Neutrophil (primary cell): ENCODE measurements around the gene LAMA4.

Experiments
- H3K27ac ChIP-seq: fragments of 200-600 bp; sonication (generic); 2 replicates; pipeline ENCODE4 v1.5.1; 2016; ENCODE audit warnings: mild to moderate bottlenecking, moderate library complexity
- H3K27me3 ChIP-seq: fragments of 200-600 bp; sonication (generic); 2 replicates; pipeline ENCODE4 v1.6.0; 2016; ENCODE audit warnings: mild to moderate bottlenecking
- H3K36me3 ChIP-seq: fragments of 200-600 bp; sonication (generic); 2 replicates; pipeline ENCODE4 v1.5.1; 2017
- H3K4me1 ChIP-seq, 2 experiments: fragments of 200-600 bp in 1 of 2; sonication (generic) in 1 of 2; 1 replicate in 1 of 2; 2 replicates in 1 of 2; pipeline versions ENCODE4 v1.5.1 to v1.6.1; 2013 to 2016; ENCODE audit warnings: low read depth in 1 of 2, low read length in 1 of 2, mild to moderate bottlenecking in 1 of 2, moderate library complexity in 1 of 2; ENCODE audit not compliant: control insufficient read depth in 1 of 2, insufficient read depth in 1 of 2
- H3K4me3 ChIP-seq, 2 experiments: fragments of 200-600 bp in 1 of 2; sonication (generic) in 1 of 2; 1 replicate in 1 of 2; 2 replicates in 1 of 2; pipeline ENCODE4 v1.5.1; 2013 to 2016; ENCODE audit warnings: low read depth in 1 of 2, low read length in 1 of 2, mild to moderate bottlenecking in 1 of 2, moderate library complexity in 1 of 2
- H3K9me3 ChIP-seq: fragments of 200-600 bp; sonication (generic); 2 replicates; pipeline ENCODE4 v1.5.1; 2016
- TF ChIP-seq, protein P1 (sequence below): fragments of 200-600 bp; sonication (generic); IDR thresholded peaks from 2 replicates; pipeline ENCODE4 v1.5.1; 2016; ENCODE audit warnings: antibody characterized with exemption

Gene LAMA4

DNA sequence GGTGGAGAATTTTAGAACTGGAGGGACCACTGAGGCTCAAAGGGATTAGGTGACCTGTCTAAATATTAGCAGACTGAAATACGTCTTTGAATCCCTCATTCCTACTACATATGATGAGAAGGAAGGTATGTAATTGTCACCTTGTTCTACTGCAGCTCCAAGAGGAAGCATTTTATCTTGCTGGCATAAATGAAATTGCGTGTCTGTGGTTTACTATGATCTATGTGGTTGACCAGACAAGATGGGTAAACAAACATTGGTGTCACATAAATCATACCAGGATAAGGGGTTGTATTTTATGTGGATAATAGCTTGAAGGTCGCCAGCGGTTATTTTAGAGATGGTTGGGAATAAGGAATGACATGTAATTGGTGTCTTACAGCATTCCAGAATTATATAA lies 78.2 kb downstream of the LAMA4 start:
- Histone ChIP-seq H3K27me3 (peaks cover 29% of the 10 kb centered on the region), H3K27ac (no peak overlapping the region), H3K4me3 (no peak overlapping the region), H3K9me3 (no peaks in the 10 kb centered on the region), H3K36me3 (no peaks in the 10 kb centered on the region), H3K4me1 (no peaks in the 10 kb centered on the region)
- TF ChIP-seq, protein P1, sequence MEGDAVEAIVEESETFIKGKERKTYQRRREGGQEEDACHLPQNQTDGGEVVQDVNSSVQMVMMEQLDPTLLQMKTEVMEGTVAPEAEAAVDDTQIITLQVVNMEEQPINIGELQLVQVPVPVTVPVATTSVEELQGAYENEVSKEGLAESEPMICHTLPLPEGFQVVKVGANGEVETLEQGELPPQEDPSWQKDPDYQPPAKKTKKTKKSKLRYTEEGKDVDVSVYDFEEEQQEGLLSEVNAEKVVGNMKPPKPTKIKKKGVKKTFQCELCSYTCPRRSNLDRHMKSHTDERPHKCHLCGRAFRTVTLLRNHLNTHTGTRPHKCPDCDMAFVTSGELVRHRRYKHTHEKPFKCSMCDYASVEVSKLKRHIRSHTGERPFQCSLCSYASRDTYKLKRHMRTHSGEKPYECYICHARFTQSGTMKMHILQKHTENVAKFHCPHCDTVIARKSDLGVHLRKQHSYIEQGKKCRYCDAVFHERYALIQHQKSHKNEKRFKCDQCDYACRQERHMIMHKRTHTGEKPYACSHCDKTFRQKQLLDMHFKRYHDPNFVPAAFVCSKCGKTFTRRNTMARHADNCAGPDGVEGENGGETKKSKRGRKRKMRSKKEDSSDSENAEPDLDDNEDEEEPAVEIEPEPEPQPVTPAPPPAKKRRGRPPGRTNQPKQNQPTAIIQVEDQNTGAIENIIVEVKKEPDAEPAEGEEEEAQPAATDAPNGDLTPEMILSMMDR: no peak

DNA sequence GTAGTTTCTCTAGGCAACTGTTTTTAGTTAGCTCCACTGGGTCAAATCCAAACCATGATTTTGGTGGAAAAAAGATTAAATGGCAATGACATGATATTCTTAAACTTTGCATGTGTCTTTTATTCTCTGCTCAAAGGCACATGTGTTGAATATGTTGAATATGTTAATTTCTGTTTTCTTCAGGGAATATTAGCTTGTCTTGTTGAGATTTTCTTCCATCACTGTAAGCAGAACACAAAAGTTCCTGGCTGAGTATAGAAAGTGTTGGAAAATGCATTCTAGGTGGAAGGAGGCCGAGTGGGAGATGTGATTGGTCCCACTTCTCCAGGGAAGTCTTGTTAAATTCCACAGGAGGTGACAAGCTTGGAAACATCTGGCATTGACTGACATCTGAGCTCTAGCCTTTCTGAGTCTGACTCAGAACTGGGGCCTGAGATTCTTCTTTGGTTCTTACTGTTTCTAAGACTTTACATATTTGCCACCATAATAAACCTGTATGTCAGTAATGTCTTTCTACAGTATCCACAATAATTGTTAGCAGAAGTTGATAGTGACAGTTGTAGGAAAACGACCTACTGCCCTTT lies 81.1 kb downstream of the LAMA4 start:
- Histone ChIP-seq H3K36me3 (no peaks in the 10 kb centered on the region), H3K27ac (no peak overlapping the region), H3K9me3 (no peaks in the 10 kb centered on the region), H3K27me3 (peaks cover 33% of the 10 kb centered on the region), H3K4me3 (no peak overlapping the region), H3K4me1 (no peaks in the 10 kb centered on the region)
- TF ChIP-seq, protein P1: no peak

DNA sequence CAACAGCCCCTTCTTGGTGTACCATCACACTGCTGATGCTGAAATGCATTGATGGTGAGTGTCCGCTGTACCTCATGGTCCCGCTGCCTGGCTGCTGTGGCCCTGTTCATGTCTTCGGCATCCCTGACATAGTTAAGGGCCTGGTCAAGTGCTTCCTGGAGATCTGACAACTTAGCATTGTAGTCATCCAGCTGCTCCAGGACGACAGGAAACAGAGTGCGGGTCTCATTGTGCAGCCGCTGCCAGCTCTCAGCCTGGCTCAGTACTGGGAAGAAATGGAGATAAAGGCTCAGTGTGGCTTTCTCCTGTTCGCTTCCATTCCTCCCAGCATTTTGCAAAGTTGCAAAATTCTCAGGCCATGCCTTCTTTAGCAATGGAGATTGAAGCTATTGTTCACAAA lies 81.8 kb downstream of the LAMA4 start:
- Histone ChIP-seq H3K36me3 (no peaks in the 10 kb centered on the region), H3K27ac (no peak overlapping the region), H3K9me3 (no peaks in the 10 kb centered on the region), H3K4me3 (no peak overlapping the region), H3K4me1 (no peaks in the 10 kb centered on the region), H3K27me3 (peaks cover 26% of the 10 kb centered on the region)
- TF ChIP-seq, protein P1: no peak

DNA sequence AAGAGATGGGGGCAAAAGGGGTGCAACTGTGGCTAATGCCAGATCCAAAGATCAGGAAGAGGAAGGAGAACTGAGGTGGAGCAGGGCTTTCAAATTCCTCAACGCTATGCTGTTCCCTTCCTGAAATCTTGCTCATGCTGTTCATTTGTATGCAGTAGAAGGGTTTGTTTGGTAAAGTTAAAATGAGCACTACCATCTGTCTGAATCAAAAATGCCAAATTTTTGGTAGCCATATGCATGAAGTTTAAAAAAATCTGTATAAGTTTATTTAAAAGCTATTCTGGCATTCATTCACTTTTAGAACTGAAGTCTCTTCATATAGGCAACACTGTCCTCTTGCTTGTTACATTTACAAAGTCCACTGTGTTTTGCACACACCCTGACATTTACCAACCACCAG lies 84.8 kb downstream of the LAMA4 start:
- peaks cover 44% of the 10 kb centered on the region for H3K27me3 ChIP-seq
- no peak overlapping the region for H3K27ac ChIP-seq
- H3K9me3 ChIP-seq: no peaks in the 10 kb centered on the region
- H3K4me3 ChIP-seq: no peak overlapping the region
- TF ChIP-seq, protein P1: no peak
- no peaks in the 10 kb centered on the region for H3K36me3 ChIP-seq
- H3K4me1 ChIP-seq: no peaks in the 10 kb centered on the region

DNA sequence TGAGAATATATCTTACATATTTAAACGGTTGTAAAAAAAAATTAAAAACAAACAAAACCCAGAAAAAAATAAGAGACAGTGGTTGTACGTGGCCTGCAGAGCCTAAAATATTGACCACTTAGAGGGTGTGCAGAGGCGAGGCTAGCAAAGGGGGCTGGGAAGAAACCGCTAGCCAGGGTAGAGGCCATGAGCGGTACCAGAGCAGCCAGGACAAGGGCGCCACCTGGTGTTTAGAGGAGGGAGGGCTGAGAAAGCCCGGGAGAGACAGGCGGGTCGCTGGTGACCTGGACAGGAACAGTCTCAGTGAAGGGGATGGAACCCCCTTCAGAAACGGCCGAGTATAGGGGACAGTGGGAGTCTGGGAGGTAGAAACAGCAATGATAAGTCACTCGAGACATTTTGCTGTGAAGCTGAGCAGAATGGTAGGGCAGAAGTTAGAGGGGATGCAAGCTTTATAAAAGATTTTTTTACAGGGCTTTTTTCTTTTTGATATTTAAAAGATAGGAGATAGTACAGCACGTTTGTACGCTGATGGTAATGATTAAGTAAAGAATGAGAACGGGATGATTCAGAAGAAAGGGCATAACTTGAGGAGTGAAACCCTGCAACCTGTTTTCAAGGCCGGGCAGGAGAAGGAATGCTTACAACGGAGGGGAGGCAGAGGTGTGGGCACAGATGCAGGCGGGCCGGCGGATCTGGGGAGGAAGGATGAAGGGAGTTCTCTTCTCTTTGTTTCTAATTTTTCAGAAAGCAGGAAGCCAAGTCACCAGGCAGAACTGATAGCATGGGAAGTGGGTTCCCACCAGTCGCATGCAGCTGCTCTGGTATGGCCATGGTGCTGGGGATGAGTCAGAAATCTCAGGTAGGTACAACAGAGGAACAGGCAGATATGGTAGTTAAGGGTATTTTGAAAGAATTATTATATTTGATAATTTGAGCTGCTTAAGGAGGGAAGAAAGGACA lies 90.8 kb downstream of the LAMA4 start:
- Histone ChIP-seq H3K4me3 (no peak overlapping the region), H3K4me1 (no peaks in the 10 kb centered on the region), H3K27ac (no peak overlapping the region), H3K9me3 (no peaks in the 10 kb centered on the region), H3K36me3 (no peaks in the 10 kb centered on the region), H3K27me3 (peaks cover 34% of the 10 kb centered on the region)
- TF ChIP-seq, protein P1: peak; percentile 42
